Esophagus (tissue), 2 donors: Measurements from ENCODE around the gene PBRM1. TPM values are rescaled to one million over a fixed set of nuclear protein-coding genes. Genes with fewer than 3 reads are reported as not detected.

Experiments used
- H3K27ac ChIP-seq, 2 donors: one replicate each; pipeline ENCODE4 v1.5.1; 2013; ENCODE audit warnings: low read depth in 2 of 2, mild to moderate bottlenecking in 2 of 2, inconsistent platforms in 1 of 2, low read length in 1 of 2, moderate library complexity in 1 of 2
- H3K27me3 ChIP-seq, 2 donors: one replicate each; pipeline ENCODE4 v1.6.1; 2013; ENCODE audit warnings: low read length in 2 of 2, control low read depth in 1 of 2, mild to moderate bottlenecking in 1 of 2; ENCODE audit not compliant: insufficient read depth in 2 of 2, control insufficient read depth in 1 of 2
- H3K36me3 ChIP-seq, 2 donors: one replicate each; pipeline ENCODE4 v1.6.1; 2013; ENCODE audit warnings: low read length in 1 of 2; ENCODE audit not compliant: control insufficient read depth in 2 of 2, insufficient read depth in 2 of 2
- H3K4me1 ChIP-seq, 2 donors: one replicate each; pipeline ENCODE4 v1.6.1; 2013; ENCODE audit warnings: low read length in 1 of 2; ENCODE audit not compliant: control insufficient read depth in 2 of 2, insufficient read depth in 2 of 2
- H3K4me3 ChIP-seq, 2 donors: one replicate each; pipeline ENCODE4 v1.5.1; 2013; ENCODE audit warnings: low read length in 2 of 2, mild to moderate bottlenecking in 2 of 2, low read depth in 1 of 2, moderate library complexity in 1 of 2
- H3K9me3 ChIP-seq, 2 donors: one replicate each; pipeline ENCODE4 v1.6.1; 2013; ENCODE audit warnings: mild to moderate bottlenecking in 2 of 2, low read depth in 1 of 2, low read length in 1 of 2, moderate library complexity in 1 of 2; ENCODE audit not compliant: control insufficient read depth in 2 of 2, insufficient read depth in 1 of 2
- WGBS, 2 donors: extraction: QIAGEN DNeasy Blood & Tissue Kit; methylation state at CpG; one replicate each; pipeline ENCODE4 v1.1.7; 2013; 5-methylcytosine and 5-hydroxymethylcytosine counted together
- polyA plus RNA-seq, 2 donors: library from polyadenylated mRNA; stranded (reverse); fragments of 200-250 nt; gene quantifications; one replicate each; pipeline ENCODE4 v1.2.3, GENCODE V29; 2013
- donor health status: healthy with polysubstance abuse.
- donor health status: Bipolar disorder and iron deficiency.

Gene PBRM1
- polyA plus RNA-seq, 2 donors, result 8.3 to 12.0 TPM

DNA sequence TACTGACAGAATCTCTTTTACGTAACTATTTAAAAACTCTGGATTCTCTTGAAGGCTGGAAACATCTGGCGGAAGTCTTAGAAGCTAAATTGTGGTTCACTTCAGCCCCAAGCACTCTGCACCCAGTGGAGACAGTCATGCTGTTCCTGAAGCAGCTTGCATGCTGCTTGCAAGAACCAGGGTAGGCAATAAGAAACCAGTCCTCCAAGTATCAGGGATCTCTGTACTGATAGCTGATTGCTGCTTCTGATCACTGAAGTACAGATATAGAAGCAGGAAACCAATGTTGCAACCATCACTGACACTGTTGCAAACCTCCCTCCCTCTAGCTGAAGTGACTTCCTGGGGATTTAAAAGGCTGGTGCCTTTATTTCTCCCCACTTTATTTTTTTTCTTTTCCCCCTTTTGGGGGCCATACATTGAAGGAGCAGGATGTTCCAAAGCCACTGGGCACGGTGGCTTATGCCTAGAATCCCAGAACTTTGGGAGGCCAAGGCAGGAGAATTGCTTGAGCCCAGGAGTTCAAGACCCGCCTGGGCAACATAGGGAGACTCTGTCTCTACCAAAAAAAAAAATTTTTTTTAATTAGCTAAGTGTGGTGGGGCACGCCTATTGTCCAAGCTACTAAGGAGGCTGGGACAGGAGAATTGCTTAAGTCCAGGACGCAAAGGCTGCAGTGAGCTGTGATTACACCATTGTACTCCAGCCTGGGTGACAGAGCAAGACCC, 35.5 kb upstream of the PBRM1 start:
- H3K36me3 ChIP-seq, result no peaks in the 10 kb centered on the region
- H3K4me3 ChIP-seq, result no peak overlapping the region
- H3K27me3 ChIP-seq, result no peaks in the 10 kb centered on the region
- WGBS, 2 donors, result 88% methylated on average over 6 of the region's 6 CpGs
- H3K27ac ChIP-seq, result no peak overlapping the region
- no peaks in the 10 kb centered on the region for H3K4me1 ChIP-seq
- no peaks in the 10 kb centered on the region for H3K9me3 ChIP-seq

GRCh38 chr3:52719618-52720017, 33.9 kb upstream of the PBRM1 start:
- H3K36me3 ChIP-seq, result peaks cover 0 to 4% of the 10 kb centered on the region in 2 donors
- no peaks in the 10 kb centered on the region for H3K9me3 ChIP-seq
- no peaks in the 10 kb centered on the region for H3K27me3 ChIP-seq
- H3K4me3 ChIP-seq, result no peak overlapping the region
- no peaks in the 10 kb centered on the region for H3K4me1 ChIP-seq
- H3K27ac ChIP-seq, result no peak overlapping the region

- no peaks in the 10 kb centered on the region for H3K27me3 ChIP-seq
- H3K4me1 ChIP-seq, result no peaks in the 10 kb centered on the region
- H3K36me3 ChIP-seq, result peaks cover 0 to 9% of the 10 kb centered on the region in 2 donors
- no peaks in the 10 kb centered on the region for H3K9me3 ChIP-seq
- no peak overlapping the region for H3K4me3 ChIP-seq
- WGBS, 2 donors, result 91 to 93% methylated on average over 11 of the region's 11 CpGs
- no peak overlapping the region for H3K27ac ChIP-seq
Observed at GRCh38 chr3:52715714-52716305, 30.1 kb upstream of the PBRM1 start.

- no peak overlapping the region for H3K27ac ChIP-seq
- no peaks in the 10 kb centered on the region for H3K9me3 ChIP-seq
- 55 to 60% methylated on average over 34 to 39 of the region's 39 CpGs for WGBS, 2 donors
- H3K27me3 ChIP-seq, result no peaks in the 10 kb centered on the region
- H3K36me3 ChIP-seq, result peaks cover 0 to 9% of the 10 kb centered on the region in 2 donors
- H3K4me1 ChIP-seq, result no peaks in the 10 kb centered on the region
- H3K4me3 ChIP-seq, result no peak overlapping the region
Observed at GRCh38 chr3:52714335-52715302, 28.9 kb upstream of the PBRM1 start.

DNA sequence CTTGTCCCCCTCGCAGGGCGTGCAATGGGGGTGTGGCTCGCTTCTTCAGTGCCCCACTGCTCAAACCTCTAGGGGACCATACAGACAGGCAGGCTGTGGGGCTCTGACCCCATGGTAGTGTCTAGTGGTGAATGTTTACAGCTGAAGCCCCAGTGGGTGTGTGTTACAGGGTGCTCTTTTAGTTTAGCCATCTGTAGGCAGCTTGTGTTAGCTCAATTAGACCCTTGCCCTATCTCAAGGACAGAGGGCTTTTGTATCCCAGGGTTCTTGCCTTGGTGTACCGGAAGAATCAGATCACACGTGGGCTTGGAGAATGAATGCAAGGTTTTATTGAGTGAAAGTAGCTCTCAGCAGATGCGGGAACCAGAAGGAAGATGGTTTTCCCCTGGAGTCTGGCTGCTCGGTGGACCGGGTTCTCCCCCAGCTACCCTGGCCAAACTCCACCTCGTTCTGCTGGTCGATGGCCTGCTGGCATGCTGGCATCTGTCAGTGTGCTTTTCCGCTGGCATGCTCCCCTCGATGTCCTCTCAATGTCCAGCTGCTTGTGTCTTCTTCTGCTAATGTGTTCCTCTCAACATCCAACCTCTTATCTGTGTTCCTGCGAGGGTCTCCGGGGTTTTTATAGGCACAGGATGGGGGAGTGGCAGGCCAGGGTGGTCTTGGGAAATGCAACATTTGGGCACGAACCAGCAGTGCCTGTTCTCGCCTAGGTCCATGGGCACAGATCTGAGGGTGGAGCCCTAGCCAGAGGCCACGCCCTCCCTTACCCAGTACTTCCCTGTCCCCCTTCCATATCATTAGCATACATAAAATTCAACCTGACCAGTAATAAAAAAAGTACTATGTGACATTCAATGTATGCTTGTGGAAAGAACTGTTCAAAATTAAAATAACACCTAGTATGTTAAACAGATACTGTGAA, 26.8 kb upstream of the PBRM1 start:
- Histone ChIP-seq H3K27me3 (no peaks in the 10 kb centered on the region), H3K27ac (peak overlapping the region in 1 of 2 donors; percentile 9), H3K4me3 (no peak overlapping the region), H3K4me1 (no peaks in the 10 kb centered on the region), H3K36me3 (peaks cover 0 to 9% of the 10 kb centered on the region in 2 donors), H3K9me3 (no peaks in the 10 kb centered on the region)
- WGBS, 2 donors, result 93 to 96% methylated on average over 17 of the region's 17 CpGs

DNA sequence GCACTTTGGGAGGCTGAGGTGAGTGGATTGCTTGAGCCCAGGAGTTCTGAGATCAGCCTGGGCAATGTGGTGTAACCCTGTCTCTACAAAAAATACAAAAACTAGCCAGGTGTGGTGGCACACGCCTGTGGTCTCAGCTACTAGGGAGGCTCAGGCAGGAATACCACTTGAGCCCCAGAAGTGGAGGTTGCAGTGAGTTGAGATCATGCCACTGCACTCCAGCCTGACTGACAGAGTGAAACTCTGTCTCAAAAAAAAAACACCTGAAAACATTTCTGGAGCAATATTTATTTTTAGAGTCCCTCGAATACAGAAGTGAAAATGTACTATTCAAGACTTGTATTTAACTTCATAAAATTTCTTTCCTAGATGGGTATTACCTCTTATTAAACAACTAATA, 24.8 kb upstream of the PBRM1 start:
- Histone ChIP-seq H3K4me3 (no peak overlapping the region), H3K4me1 (peaks cover 0 to 2% of the 10 kb centered on the region in 2 donors), H3K27ac (no peak overlapping the region), H3K9me3 (no peaks in the 10 kb centered on the region), H3K27me3 (no peaks in the 10 kb centered on the region), H3K36me3 (peaks cover 0 to 5% of the 10 kb centered on the region in 2 donors)
- WGBS, 2 donors, result 85 to 90% methylated on average over 2 of the region's 2 CpGs

DNA sequence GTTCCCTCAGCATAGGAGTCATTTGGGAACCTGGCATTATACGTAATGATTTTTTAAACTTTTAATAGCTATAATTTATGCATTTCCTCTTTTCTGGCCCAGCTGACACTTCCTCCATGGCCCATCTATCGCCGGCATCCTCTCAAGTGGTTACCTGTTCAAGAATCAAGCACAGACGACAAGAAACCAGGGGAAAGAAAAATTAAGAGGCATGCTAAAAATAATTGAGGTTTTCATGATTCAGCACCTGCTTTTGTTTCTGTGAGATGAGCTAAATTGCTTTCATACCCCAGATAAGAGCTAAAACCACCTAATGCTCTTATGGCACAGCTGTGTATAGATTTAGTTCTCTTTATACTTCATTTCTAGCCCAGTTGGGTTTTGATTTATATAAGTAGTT, 21.9 kb upstream of the PBRM1 start:
- H3K36me3 ChIP-seq, result peaks cover 0 to 2% of the 10 kb centered on the region in 2 donors
- H3K27me3 ChIP-seq, result no peaks in the 10 kb centered on the region
- H3K27ac ChIP-seq, result no peak overlapping the region
- peak overlapping the region in 1 of 2 donors; percentile 94 for H3K4me3 ChIP-seq
- peaks cover 0 to 7% of the 10 kb centered on the region in 2 donors for H3K4me1 ChIP-seq
- WGBS, 2 donors, result 63 to 79% methylated on average over 4 of the region's 4 CpGs
- H3K9me3 ChIP-seq, result no peaks in the 10 kb centered on the region

- Histone ChIP-seq H3K27ac (peak within 1 kb of the TSS; percentile 96 to 97), H3K4me3 (peak within 1 kb of the TSS; percentile 94 to 100), H3K27me3 (no peaks in the 10 kb centered on the region), H3K9me3 (no peaks in the 10 kb centered on the region), H3K4me1 (peaks cover 0 to 7% of the 10 kb centered on the region in 2 donors), H3K36me3 (no peaks in the 10 kb centered on the region)
- 0% methylated on average over 75 to 94 of the region's 94 CpGs for WGBS, 2 donors
Observed at GRCh38 chr3:52705688-52706686, 20.3 kb upstream of the PBRM1 start, which contains the start of the genes GLT8D1 and SPCS1. Gene GLT8D1 (minus strand): TSS chr3:52705791. CDS start chr3:52700460, 5,331 bp downstream. Gene SPCS1 (plus strand): TSS chr3:52706106. CDS start chr3:52706247, 141 bp downstream.
